GM12878 (cell line): ENCODE measurements around the gene CD151. TPM values are rescaled to one million over a fixed set of nuclear protein-coding genes. Genes with fewer than 3 reads are reported as not detected.

Source experiments
- ATAC-seq: fragments of 200-7000 bp; cut with Tn5 transposase; 3 replicates; pipeline ENCODE4 v1.9.1; 2020; ENCODE audit warnings: mild to moderate bottlenecking, moderate library complexity
- BruUV-seq: library from RNA; stranded (reverse); fragments of 400-500 nt; replicated peaks from 2 replicates; lab custom pipeline; 2021; lab: Mats Ljungman, UMichigan
- CTCF ChIA-PET: fragments of 300-600 bp; sonication (Branson Sonifier 250); formaldehyde crosslinking; extraction: SDS; loops from one replicate; lab custom pipeline; 2021; ENCODE audit warnings: inconsistent platforms; lab: Yijun Ruan, JAX
- POLR2A ChIA-PET: fragments of 350-600 bp; formaldehyde crosslinking; extraction: SDS; loops from one replicate; lab custom pipeline; 2021; ENCODE audit warnings: inconsistent platforms; lab: Charles Lee
- RAD21 ChIA-PET: fragments of 300-600 bp; sonication (Branson Sonifier 250); formaldehyde crosslinking; loops from one replicate; lab custom pipeline; 2023; ENCODE audit warnings: antibody characterized with exemption; ENCODE audit not compliant: unreplicated experiment; lab: Charles Lee
- SMC1A ChIA-PET: fragments of 300-600 bp; sonication (Branson Sonifier 250); formaldehyde crosslinking; loops from one replicate; lab custom pipeline; 2023; ENCODE audit not compliant: unreplicated experiment, uncharacterized antibody; lab: Charles Lee
- DNase-seq: peaks from one replicate; pipeline ENCODE4 v3.0.0-alpha.2; 2011; ENCODE audit warnings: low read depth, low spot score
- FAIRE-seq: peaks from 3 replicates; lab custom pipeline; 2011; peaks lifted over from hg19 to GRCh38; lab: Jason Lieb, UNC
- H2AFZ ChIP-seq: 2 replicates; pipeline ENCODE4 v1.6.0; 2011; ENCODE audit warnings: low read depth, low read length, control low read depth; ENCODE audit not compliant: control insufficient read depth
- H3K27ac ChIP-seq: 2 replicates; pipeline ENCODE4 v1.5.1; 2011; ENCODE audit warnings: control low read depth; ENCODE audit not compliant: control insufficient read depth, insufficient read depth
- H3K27me3 ChIP-seq, 2 experiments: replicated peaks in 1 of 2; 2 replicates each; pipeline versions ENCODE4 v1.6.0 to v1.6.1; 2011; ENCODE audit warnings: low read length in 1 of 2; ENCODE audit not compliant: control insufficient read depth in 2 of 2, insufficient read depth in 2 of 2
- H3K36me3 ChIP-seq, 2 experiments: 2 replicates each; pipeline ENCODE4 v1.5.1; 2011; ENCODE audit warnings: low read length in 1 of 2; ENCODE audit not compliant: control insufficient read depth in 2 of 2, insufficient read depth in 2 of 2
- H3K4me1 ChIP-seq: 2 replicates; pipeline ENCODE4 v1.6.1; 2011; ENCODE audit warnings: mild to moderate bottlenecking, low read length, moderate library complexity, mixed read lengths; ENCODE audit not compliant: control insufficient read depth, insufficient read depth
- H3K4me2 ChIP-seq: 2 replicates; pipeline ENCODE4 v1.6.0; 2011; ENCODE audit warnings: control low read depth; ENCODE audit not compliant: control insufficient read depth, insufficient read depth
- H3K4me3 ChIP-seq: fragments of 200-600 bp; sonication (generic); 2 replicates; pipeline ENCODE4 v1.5.1; 2016
- H3K79me2 ChIP-seq: 2 replicates; pipeline ENCODE4 v1.6.0; 2011; ENCODE audit warnings: low read length; ENCODE audit not compliant: control insufficient read depth, insufficient read depth
- H3K9ac ChIP-seq: 2 replicates; pipeline ENCODE4 v1.8.0; 2011; ENCODE audit warnings: low read length, control low read depth, mixed read lengths; ENCODE audit not compliant: control insufficient read depth, insufficient read depth
- H3K9me3 ChIP-seq: replicated peaks from 3 replicates; pipeline ENCODE4 v1.5.1; 2011; ENCODE audit warnings: mild to moderate bottlenecking, low read length; ENCODE audit not compliant: control insufficient read depth, insufficient read depth
- H4K20me1 ChIP-seq: 2 replicates; pipeline ENCODE4 v1.6.0; 2011; ENCODE audit not compliant: control insufficient read depth, insufficient read depth
- POLR2A ChIP-seq: IDR thresholded peaks from 2 replicates; pipeline ENCODE4 v1.6.1; 2011; ENCODE audit warnings: low read depth, mild to moderate bottlenecking, low read length
- SRF ChIP-seq, 2 experiments: IDR thresholded peaks; 2 replicates each; pipeline ENCODE4 v1.6.1; 2011; ENCODE audit warnings: low read depth in 2 of 2, low read length in 2 of 2, mild to moderate bottlenecking in 1 of 2, moderate library complexity in 1 of 2
- ZBED1 ChIP-seq: IDR thresholded peaks from 2 replicates; pipeline ENCODE4 v1.6.1; 2016; ENCODE audit warnings: borderline replicate concordance
- WGBS: methylation state at CpG from one replicate; pipeline ENCODE4 v1.1.6; 2016; ENCODE audit warnings: low lambda C conversion rate; ENCODE audit not compliant: insufficient replicate concordance, insufficient coverage; ENCODE audit errors: missing lambda C conversion rate; 5-methylcytosine and 5-hydroxymethylcytosine counted together
- in situ Hi-C: fragments of 300-500 bp; cut with MboI; formaldehyde crosslinking; loops from 9 replicates; pipeline ENCODE4 v1.14.3; 2018; ENCODE audit warnings: mixed read lengths
- intact Hi-C: fragments of 100-400 bp; cut with micrococcal nuclease; formaldehyde crosslinking; loops from one replicate; pipeline ENCODE4 v1.14.2; 2022; ENCODE audit not compliant: unreplicated experiment
- polyA plus RNA-seq, 11 experiments: library from polyadenylated mRNA; depleted of rRNA in 4 of 11; unstranded in 6 of 11; stranded (reverse) in 5 of 11; fragments of >200 nt; fragmentation: Nextera tagmentation in 4 of 11; fragmentation: Illumina TruSeq in 1 of 11; extraction: Ambion mirVana in 4 of 11; extraction: Trizol in 1 of 11; gene quantifications; 1 replicate in 1 of 11; 2 replicates in 10 of 11; pipeline versions ENCODE4 v1.2.1 to v1.2.3, GENCODE V29; 2011 to 2016; ENCODE audit warnings: inconsistent platforms in 2 of 11, missing spikeins in 2 of 11, low read depth in 1 of 11
- small RNA-seq: library from RNA; depleted of rRNA; stranded (forward); fragments of <200 nt; gene quantifications from one replicate; pipeline ENCODE3, GENCODE V24; 2014
- total RNA-seq, 4 experiments: library from RNA; depleted of rRNA in 3 of 4; stranded (reverse); fragments of >200 nt in 3 of 4; fragmentation: Illumina TruSeq in 1 of 4; extraction: Trizol in 1 of 4; gene quantifications; 2 replicates each; pipeline versions ENCODE4 v1.2.1 to v1.2.3, GENCODE V29; 2013 to 2021

The CD151 gene
- total and polyA plus RNA-seq, 10 of the 15 experiments (the other 5 are each of a cell fraction or from before 2014, with no cell fraction given): 0.52 to 41.7 (median 14.7) TPM

- ChIA-PET SMC1A (no interaction called here), CTCF (interaction anchor here (0.5 kb wide), 1 partner anchor 129 kb away, joined by 3 read pairs; no protein-coding TSS in a partner anchor)
- peaks cover 0 to 6% of the 10 kb centered on the region in 2 experiments; a peak in 3 of 4 replicates for H3K36me3 ChIP-seq
Measured at GRCh38 chr11:887589-887988, 54.8 kb downstream of the CD151 start.

More at GRCh38 chr11:887589-887988, 54.8 kb downstream of the CD151 start:
- no peaks in the 10 kb centered on the region for H4K20me1 ChIP-seq
- DNase-seq (no peak), FAIRE-seq (no peak), ATAC-seq (no peak)
- in situ Hi-C loops: no loop called here
- no peaks in the 10 kb centered on the region for H3K4me1 ChIP-seq
- no peak overlapping the region for H3K4me2 ChIP-seq
- TF ChIP-seq SRF (IDR thresholded peaks at IDR 0.05; ENCODE audit: low read depth in 2 of 2, low read length in 2 of 2) (no peak), POLR2A (0 out of 2 replicates have a peak, but pooled peaks have one; percentile 24), ZBED1 (no peak)
- 94% methylated on average over 14 of the region's 14 CpGs for WGBS
- POLR2A ChIA-PET: no interaction called here
- H3K27me3 ChIP-seq: no peaks in the 10 kb centered on the region
- intact Hi-C loops: no loop called here
- no peak overlapping the region for H3K9ac ChIP-seq
- no TSS peak for BruUV-seq
- RAD21 ChIA-PET: no interaction called here
- H3K4me3 ChIP-seq: no peak overlapping the region
- H3K9me3 ChIP-seq: no peaks in the 10 kb centered on the region
- no peaks in the 10 kb centered on the region for H3K79me2 ChIP-seq
- no peak overlapping the region for H2AFZ ChIP-seq
- H3K27ac ChIP-seq: no peak overlapping the region

Small RNA genes lying within 50 kb of the gene (small RNA-seq; reads per million reads assigned to genes)
- gene SNORA52: not detected

Other genes starting within 250 kb of the CD151 start
Only the 7 nearest of the 21 such genes appear.
- gene SLC25A22, start 34.7 kb upstream of the CD151 start, total RNA-seq (2014; rRNA removed): 7.5 and 8.3 TPM in 2 replicates
- 3.6 and 3.9 TPM in 2 replicates for gene SLC25A22, start 34.7 kb upstream of the CD151 start, total RNA-seq (2014; rRNA removed; fragmentation: Illumina TruSeq; extraction: Trizol)
- 22.8 and 27.0 TPM in 2 replicates for gene SLC25A22, start 34.7 kb upstream of the CD151 start, total RNA-seq (2021)
- gene SLC25A22, start 34.7 kb upstream of the CD151 start, polyA plus RNA-seq (2011; rRNA removed): 2.9 and 8.0 TPM in 2 replicates
- 0.68 and 3.3 TPM in 2 replicates for gene SLC25A22, start 34.7 kb upstream of the CD151 start, polyA plus RNA-seq (2014; fragmentation: Illumina TruSeq; extraction: Trizol)
- under 1 TPM; 0.27 to 0.46 TPM for gene SLC25A22, start 34.7 kb upstream of the CD151 start, polyA plus RNA-seq (2014; fragmentation: Nextera tagmentation; extraction: Ambion mirVana)
- 14.8 and 21.1 TPM in 2 replicates for gene SLC25A22, start 34.7 kb upstream of the CD151 start, polyA plus RNA-seq (2014; rRNA removed)
- gene SLC25A22, start 34.7 kb upstream of the CD151 start, polyA plus RNA-seq (2016; fragmentation: Nextera tagmentation; extraction: Ambion mirVana): 10 to 100 TPM; 14.4 to 18.4 TPM
- gene PIDD1, start 27.7 kb upstream of the CD151 start, total RNA-seq (2014; rRNA removed): 15.6 and 19.1 TPM in 2 replicates
- gene PIDD1, start 27.7 kb upstream of the CD151 start, total RNA-seq (2014; rRNA removed; fragmentation: Illumina TruSeq; extraction: Trizol): 3.8 and 4.0 TPM in 2 replicates
- gene PIDD1, start 27.7 kb upstream of the CD151 start, total RNA-seq (2021): 33.7 and 42.0 TPM in 2 replicates
- 2.8 and 8.0 TPM in 2 replicates for gene PIDD1, start 27.7 kb upstream of the CD151 start, polyA plus RNA-seq (2011; rRNA removed)
- gene PIDD1, start 27.7 kb upstream of the CD151 start, polyA plus RNA-seq (2014; fragmentation: Illumina TruSeq; extraction: Trizol): 0.54 and 2.1 TPM in 2 replicates
- gene PIDD1, start 27.7 kb upstream of the CD151 start, polyA plus RNA-seq (2014; fragmentation: Nextera tagmentation; extraction: Ambion mirVana): under 1 TPM; 0.11 to 0.84 TPM
- 52.2 and 64.4 TPM in 2 replicates for gene PIDD1, start 27.7 kb upstream of the CD151 start, polyA plus RNA-seq (2014; rRNA removed)
- 10 to 100 TPM; 52.6 to 53.6 TPM for gene PIDD1, start 27.7 kb upstream of the CD151 start, polyA plus RNA-seq (2016; fragmentation: Nextera tagmentation; extraction: Ambion mirVana)
- 1,170 and 1,176 TPM in 2 replicates for gene RPLP2, start 23.0 kb upstream of the CD151 start, total RNA-seq (2014; rRNA removed)
- gene RPLP2, start 23.0 kb upstream of the CD151 start, total RNA-seq (2014; rRNA removed; fragmentation: Illumina TruSeq; extraction: Trizol): 1,135 and 1,241 TPM in 2 replicates
- gene RPLP2, start 23.0 kb upstream of the CD151 start, total RNA-seq (2021): 3,558 and 3,573 TPM in 2 replicates
- gene RPLP2, start 23.0 kb upstream of the CD151 start, polyA plus RNA-seq (2011; rRNA removed): 443 and 711 TPM in 2 replicates
- 125 and 488 TPM in 2 replicates for gene RPLP2, start 23.0 kb upstream of the CD151 start, polyA plus RNA-seq (2014; fragmentation: Illumina TruSeq; extraction: Trizol)
- 1,000 to 10,000 TPM; 1,446 to 3,075 TPM for gene RPLP2, start 23.0 kb upstream of the CD151 start, polyA plus RNA-seq (2014; fragmentation: Nextera tagmentation; extraction: Ambion mirVana)
- gene RPLP2, start 23.0 kb upstream of the CD151 start, polyA plus RNA-seq (2014; rRNA removed): 1,595 and 1,805 TPM in 2 replicates
- 1,000 to 10,000 TPM; 1,515 to 1,516 TPM for gene RPLP2, start 23.0 kb upstream of the CD151 start, polyA plus RNA-seq (2016; fragmentation: Nextera tagmentation; extraction: Ambion mirVana)
- 9.3 and 9.8 TPM in 2 replicates for gene PNPLA2, start 14.0 kb upstream of the CD151 start, total RNA-seq (2014; rRNA removed)
- 2.5 and 4.2 TPM in 2 replicates for gene PNPLA2, start 14.0 kb upstream of the CD151 start, total RNA-seq (2014; rRNA removed; fragmentation: Illumina TruSeq; extraction: Trizol)
- gene PNPLA2, start 14.0 kb upstream of the CD151 start, total RNA-seq (2021): 33.4 and 34.0 TPM in 2 replicates
- 1.7 and 5.1 TPM in 2 replicates for gene PNPLA2, start 14.0 kb upstream of the CD151 start, polyA plus RNA-seq (2011; rRNA removed)
- 1.5 and 6.4 TPM in 2 replicates for gene PNPLA2, start 14.0 kb upstream of the CD151 start, polyA plus RNA-seq (2014; fragmentation: Illumina TruSeq; extraction: Trizol)
- under 1 TPM; 0.19 to 0.62 TPM for gene PNPLA2, start 14.0 kb upstream of the CD151 start, polyA plus RNA-seq (2014; fragmentation: Nextera tagmentation; extraction: Ambion mirVana)
- gene PNPLA2, start 14.0 kb upstream of the CD151 start, polyA plus RNA-seq (2014; rRNA removed): 18.3 and 26.5 TPM in 2 replicates
- 10 to 100 TPM; 15.5 to 16.1 TPM for gene PNPLA2, start 14.0 kb upstream of the CD151 start, polyA plus RNA-seq (2016; fragmentation: Nextera tagmentation; extraction: Ambion mirVana)
- 19.2 and 20.1 TPM in 2 replicates for gene CRACR2B, start 5.0 kb upstream of the CD151 start, total RNA-seq (2014; rRNA removed)
- 3.0 and 3.7 TPM in 2 replicates for gene CRACR2B, start 5.0 kb upstream of the CD151 start, total RNA-seq (2014; rRNA removed; fragmentation: Illumina TruSeq; extraction: Trizol)
- gene CRACR2B, start 5.0 kb upstream of the CD151 start, total RNA-seq (2021): 29.6 and 32.6 TPM in 2 replicates
- 3.3 and 8.8 TPM in 2 replicates for gene CRACR2B, start 5.0 kb upstream of the CD151 start, polyA plus RNA-seq (2011; rRNA removed)
- 0.43 and 4.4 TPM in 2 replicates for gene CRACR2B, start 5.0 kb upstream of the CD151 start, polyA plus RNA-seq (2014; fragmentation: Illumina TruSeq; extraction: Trizol)
- under 1 TPM; 0.10 to 0.31 TPM for gene CRACR2B, start 5.0 kb upstream of the CD151 start, polyA plus RNA-seq (2014; fragmentation: Nextera tagmentation; extraction: Ambion mirVana)
- gene CRACR2B, start 5.0 kb upstream of the CD151 start, polyA plus RNA-seq (2014; rRNA removed): 33.7 and 44.0 TPM in 2 replicates
- gene CRACR2B, start 5.0 kb upstream of the CD151 start, polyA plus RNA-seq (2016; fragmentation: Nextera tagmentation; extraction: Ambion mirVana): 10 to 100 TPM; 16.6 to 17.0 TPM
- gene POLR2L, start 9.6 kb downstream of the CD151 start, total RNA-seq (2014; rRNA removed): 366 and 432 TPM in 2 replicates
- 60.2 and 68.7 TPM in 2 replicates for gene POLR2L, start 9.6 kb downstream of the CD151 start, total RNA-seq (2014; rRNA removed; fragmentation: Illumina TruSeq; extraction: Trizol)
- 133 and 137 TPM in 2 replicates for gene POLR2L, start 9.6 kb downstream of the CD151 start, total RNA-seq (2021)
- 13.7 and 44.2 TPM in 2 replicates for gene POLR2L, start 9.6 kb downstream of the CD151 start, polyA plus RNA-seq (2011; rRNA removed)
- 2.2 and 23.1 TPM in 2 replicates for gene POLR2L, start 9.6 kb downstream of the CD151 start, polyA plus RNA-seq (2014; fragmentation: Illumina TruSeq; extraction: Trizol)
- 100 to 1,000 TPM in 1 of 2 experiments, 10 to 100 TPM in 1; 68.8 to 117 TPM for gene POLR2L, start 9.6 kb downstream of the CD151 start, polyA plus RNA-seq (2014; fragmentation: Nextera tagmentation; extraction: Ambion mirVana)
- 318 and 463 TPM in 2 replicates for gene POLR2L, start 9.6 kb downstream of the CD151 start, polyA plus RNA-seq (2014; rRNA removed)
- gene POLR2L, start 9.6 kb downstream of the CD151 start, polyA plus RNA-seq (2016; fragmentation: Nextera tagmentation; extraction: Ambion mirVana): 100 to 1,000 TPM; 439 to 497 TPM
- 9.3 and 10.1 TPM in 2 replicates for gene TSPAN4, start 9.9 kb downstream of the CD151 start, total RNA-seq (2014; rRNA removed)
- 2.3 and 2.7 TPM in 2 replicates for gene TSPAN4, start 9.9 kb downstream of the CD151 start, total RNA-seq (2014; rRNA removed; fragmentation: Illumina TruSeq; extraction: Trizol)
- gene TSPAN4, start 9.9 kb downstream of the CD151 start, total RNA-seq (2021): 8.7 and 9.0 TPM in 2 replicates
- gene TSPAN4, start 9.9 kb downstream of the CD151 start, polyA plus RNA-seq (2011; rRNA removed): 6.5 and 13.4 TPM in 2 replicates
- gene TSPAN4, start 9.9 kb downstream of the CD151 start, polyA plus RNA-seq (2014; fragmentation: Illumina TruSeq; extraction: Trizol): 0.96 TPM in 1 of 2 replicates, not detected in the other
- under 1 TPM in 1 of 2 experiments, not detected in 1; 0.37 TPM for gene TSPAN4, start 9.9 kb downstream of the CD151 start, polyA plus RNA-seq (2014; fragmentation: Nextera tagmentation; extraction: Ambion mirVana)
- gene TSPAN4, start 9.9 kb downstream of the CD151 start, polyA plus RNA-seq (2014; rRNA removed): 11.6 and 14.0 TPM in 2 replicates
- 1 to 10 TPM; 7.6 to 8.5 TPM for gene TSPAN4, start 9.9 kb downstream of the CD151 start, polyA plus RNA-seq (2016; fragmentation: Nextera tagmentation; extraction: Ambion mirVana)